GM21825 (cell line): ENCODE data around the gene TMEM132D.
"Not testable (repeated sequence)": the region's sequence is repeated elsewhere in the genome, so short reads cannot be mapped to it uniquely, and the experiment has no call there.

ENCODE experiments used
- ATAC-seq: cut with Tn5 transposase; IDR thresholded peaks from one replicate; pipeline ENCODE4 v1.9.1; 2021; ENCODE audit warnings: mild to moderate bottlenecking, moderate library complexity; ENCODE audit not compliant: unreplicated experiment

Gene TMEM132D

DNA sequence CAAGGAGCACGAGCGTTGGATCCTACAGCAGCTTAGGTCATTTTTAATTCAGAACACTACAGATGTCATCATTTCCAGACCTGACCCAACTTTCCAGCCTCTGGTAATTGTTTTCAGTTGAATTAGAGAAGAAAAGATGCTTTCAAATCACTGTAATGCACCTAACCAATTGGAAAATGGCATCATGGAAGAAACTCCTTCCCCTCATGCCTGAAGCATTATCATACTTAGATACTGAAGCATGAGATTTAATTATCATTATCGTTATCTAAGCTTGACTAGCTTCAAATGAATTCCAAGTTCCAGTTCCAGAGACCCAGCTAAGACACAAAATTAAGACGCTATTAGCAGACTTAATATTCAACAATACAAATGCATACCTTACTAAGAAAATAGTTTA, 299.3 kb downstream of the TMEM132D start:
- no peak for ATAC-seq

DNA sequence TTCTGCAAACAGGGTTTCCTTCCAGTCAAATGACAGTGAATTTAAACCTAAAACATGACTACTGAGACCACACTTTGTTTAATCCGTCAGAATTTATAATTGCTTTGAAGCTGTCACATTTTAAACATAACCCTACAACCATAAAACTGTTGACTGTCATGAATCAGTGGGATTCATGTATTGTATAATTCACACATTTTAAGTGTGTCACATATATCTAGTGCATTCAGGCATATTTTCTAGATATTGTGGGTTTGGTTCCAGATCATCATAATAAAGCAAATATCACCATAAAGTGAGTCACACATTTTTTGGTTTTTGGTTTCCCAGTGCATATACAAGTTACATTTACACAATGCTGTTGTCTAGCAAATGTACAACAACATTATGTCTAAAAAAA, 304.4 kb downstream of the TMEM132D start:
- ATAC-seq, result no peak

DNA sequence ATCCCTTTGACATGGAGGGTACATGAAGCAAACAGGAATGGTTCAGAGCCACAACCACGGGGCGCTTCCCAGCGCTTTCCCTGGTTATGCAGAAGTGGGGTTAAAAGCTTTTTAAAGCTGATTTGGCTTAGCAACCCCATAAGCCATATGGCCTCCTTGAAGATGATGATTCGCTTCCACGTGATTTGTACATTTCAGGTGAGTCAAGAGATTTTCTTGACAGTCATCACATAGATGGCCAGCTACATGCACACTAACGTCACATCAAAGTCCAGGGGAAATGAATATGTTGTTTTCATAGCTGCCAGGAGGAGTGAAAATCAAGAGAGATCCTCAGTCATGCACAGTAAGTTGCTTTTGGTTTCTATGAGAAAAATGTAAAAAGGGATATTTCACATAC, 309.7 kb downstream of the TMEM132D start:
- ATAC-seq, result no peak

DNA sequence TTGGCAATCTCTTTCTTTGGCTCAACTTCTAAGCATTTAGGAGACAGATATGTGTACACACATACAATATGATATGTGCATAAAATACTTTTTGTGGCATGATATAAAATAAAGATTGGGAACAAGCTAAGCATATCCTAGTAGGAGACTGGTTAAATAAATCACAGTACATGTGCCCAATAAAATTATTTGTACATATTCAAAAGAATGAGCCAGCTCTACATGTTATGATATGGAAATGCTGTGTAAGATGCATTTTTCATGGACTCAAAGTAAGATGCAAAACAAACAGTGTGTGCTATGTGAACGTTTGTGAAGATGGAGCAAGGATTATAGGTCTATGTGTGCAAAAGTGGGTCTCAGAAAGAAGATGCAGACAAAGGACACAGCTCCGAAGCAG, 311.4 kb downstream of the TMEM132D start:
- ATAC-seq, result no peak

DNA sequence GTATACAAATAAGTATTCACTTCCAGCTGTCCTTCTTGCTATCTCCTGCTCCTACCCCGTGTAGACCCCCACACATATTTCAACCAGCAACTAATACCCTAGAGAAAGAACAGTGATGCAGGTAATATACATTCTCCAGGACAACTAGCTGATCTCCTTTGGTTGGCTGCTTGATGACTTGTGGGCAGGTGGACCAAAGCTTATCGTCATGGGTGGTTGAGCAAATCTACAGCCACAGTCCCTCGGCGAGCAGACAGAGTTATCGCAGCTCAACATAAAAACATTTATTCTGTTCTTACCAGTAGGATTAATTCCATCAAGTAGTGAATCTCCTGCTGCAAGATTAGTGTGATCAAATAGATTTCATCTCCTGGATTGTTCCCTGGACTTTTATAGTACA, 314.3 kb downstream of the TMEM132D start:
- ATAC-seq, result no peak

DNA sequence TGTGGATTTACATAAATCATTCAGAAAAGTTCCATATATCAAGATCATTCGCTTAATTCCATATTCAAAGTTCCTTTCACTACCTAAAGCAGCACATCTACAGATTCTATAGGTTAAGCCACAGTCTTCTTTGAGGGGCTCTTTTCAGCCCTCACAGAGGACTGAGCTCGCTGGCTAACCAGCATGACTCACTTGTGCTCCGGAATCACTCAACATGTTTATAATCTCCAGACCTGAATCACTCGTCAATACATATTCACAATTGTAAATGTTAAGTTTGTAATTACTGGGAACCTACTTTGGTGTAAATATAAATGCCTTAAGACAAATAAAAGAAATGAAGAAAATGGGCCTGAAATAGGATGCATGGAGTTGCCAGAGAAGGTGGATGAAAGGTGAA, 315.7 kb downstream of the TMEM132D start:
- ATAC-seq, result no peak

DNA sequence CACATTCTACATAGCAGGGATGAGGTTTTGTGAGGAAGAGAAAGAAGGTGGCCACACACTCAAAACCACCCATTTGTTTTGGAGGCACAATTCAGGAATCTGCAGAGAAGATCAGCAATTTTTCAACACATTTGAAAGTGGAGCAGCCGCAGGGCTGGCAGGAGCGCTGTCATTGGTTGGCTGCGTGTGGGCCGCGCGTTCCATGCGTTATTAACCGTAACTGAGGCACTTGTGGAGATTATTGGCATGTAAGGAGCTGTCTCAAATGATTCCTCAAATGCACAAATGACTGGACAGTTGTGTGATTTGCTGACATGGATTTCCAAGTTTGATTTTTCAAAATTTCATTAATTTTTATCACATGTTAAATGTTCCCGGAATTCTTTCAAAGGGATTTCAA, 318.5 kb downstream of the TMEM132D start:
- ATAC-seq, result no peak

DNA sequence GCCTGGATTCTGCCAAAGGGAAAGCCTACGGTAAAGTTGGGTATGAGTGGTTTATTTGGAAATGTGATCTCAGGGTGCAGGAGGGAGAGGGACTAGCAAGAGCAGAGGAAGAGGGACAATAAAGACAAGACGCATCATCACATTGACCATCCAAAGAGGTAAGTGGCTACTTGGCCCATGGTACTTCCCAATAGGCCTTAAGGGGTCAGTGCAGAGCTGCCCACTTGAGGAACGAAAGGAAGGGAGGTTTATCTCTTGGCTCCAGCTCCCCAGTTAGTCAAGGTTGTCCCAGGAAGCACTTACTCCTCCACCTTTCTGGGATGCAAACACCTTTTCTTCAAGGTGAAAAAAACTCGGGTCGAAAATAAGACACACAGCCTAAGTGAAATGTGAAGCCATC, 323.9 kb downstream of the TMEM132D start:
- ATAC-seq, result no peak

DNA sequence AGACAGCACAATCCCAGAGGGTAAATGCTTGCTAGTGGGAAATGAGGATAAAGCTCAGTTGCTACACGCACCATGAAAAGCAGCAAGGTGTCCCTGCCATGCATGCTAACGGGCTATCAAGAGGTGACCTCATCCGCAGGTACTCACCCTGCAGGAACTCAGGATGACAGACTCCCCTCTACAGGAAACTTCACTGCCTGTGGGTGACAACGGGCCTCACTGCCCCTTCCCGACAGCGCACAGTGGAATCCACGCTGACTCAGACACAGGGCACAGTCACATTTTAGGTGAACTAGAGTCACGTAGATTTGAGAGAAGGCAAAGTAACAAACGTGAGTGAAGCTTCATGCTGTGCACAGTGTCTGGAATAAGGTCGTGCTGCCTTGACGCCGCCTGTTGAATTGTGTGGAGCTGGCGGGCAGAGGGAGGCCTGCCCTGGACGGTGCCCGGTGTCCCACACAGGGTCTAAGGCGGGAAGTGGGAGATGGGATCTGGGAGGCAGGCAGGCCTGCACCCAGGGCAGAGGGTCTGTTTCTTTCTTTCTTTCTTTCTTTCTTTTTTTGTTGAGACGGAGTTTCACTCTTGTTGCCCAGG, 331.8 kb downstream of the TMEM132D start:
- ATAC-seq, result no peak

DNA sequence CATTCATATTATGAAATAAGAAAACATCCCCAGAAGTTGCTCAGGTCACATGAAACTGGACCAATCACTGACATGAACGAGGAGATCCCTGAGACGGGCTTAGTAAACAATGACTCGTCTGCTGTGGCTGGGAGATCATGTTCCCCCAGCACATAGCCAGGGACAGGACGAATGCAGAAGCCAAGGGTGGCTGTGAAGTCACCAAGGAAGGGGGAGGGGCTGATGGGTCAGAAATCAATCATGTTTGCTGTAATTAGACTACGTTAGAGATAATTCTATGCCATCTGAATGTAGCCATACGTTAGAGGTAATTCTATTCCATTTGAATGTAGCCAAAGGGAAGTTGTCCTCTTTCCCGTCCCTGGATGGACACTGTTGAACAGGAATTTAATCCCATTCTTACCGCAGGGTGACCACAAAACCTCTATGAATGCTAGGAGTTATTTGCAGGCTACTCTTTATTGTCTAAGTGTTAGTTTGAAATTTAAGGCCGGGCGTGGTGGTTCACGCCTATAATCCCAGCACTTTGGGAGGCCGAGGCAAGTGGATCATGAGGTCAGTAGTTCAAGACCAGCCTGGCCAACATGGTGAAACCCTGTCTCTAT, 332.9 kb downstream of the TMEM132D start:
- ATAC-seq, result no peak

DNA sequence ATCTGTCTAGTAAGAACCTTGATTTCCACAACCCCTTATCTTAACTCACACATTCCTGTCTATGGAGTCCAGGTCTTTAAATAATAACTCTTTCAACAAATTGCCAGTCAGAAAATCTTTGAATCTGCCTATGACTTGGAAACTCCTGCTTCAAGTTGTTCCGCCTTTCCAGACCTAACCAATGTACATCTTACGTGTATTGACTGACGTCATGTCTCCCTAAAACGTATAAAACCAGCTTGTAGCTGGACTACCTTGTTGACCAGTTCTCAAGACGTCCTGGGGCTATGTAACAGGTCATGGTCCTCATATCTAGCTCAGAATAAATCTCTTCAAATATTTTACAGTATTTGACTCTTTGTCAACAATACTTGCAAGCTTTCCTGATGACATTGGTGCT, 337.0 kb downstream of the TMEM132D start:
- no peak for ATAC-seq

DNA sequence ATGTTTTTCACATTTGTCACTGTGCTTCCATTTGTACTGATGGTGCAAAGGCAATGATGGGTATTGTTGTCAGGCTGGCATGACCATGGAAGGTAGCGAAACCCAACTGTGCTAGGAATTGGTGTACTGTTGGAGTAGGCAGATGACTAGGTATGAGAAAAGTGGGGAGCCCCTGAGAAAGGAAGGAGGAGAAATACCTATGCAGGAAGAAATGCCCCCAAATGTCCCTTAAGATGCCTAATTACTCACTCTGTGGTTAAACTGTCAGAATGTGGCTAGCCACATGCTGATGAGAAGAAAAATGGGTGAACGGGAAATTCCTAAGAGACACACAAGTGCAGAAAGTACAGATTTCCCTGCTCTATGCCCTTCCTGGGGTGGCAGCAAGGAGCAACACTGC, 339.1 kb downstream of the TMEM132D start:
- ATAC-seq, result no peak

DNA sequence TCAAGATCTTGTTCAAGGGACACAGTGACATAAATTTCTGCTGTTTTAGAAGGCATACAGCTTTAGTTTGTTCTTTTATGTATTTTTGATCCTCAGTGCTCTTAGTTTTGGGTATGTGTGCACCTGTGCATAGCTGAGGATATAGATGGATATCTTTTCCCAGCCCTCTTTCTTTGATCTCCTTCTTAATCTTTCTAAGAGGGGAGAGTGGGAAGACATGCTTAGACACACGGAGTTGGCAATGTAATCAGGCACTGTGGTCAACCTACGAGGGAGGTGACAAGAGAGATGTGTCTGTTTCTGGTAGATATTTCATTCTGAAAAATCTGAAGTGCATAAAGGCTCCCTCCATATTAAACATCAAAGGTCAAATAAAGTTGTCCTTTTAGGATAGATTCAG, 340.6 kb downstream of the TMEM132D start:
- no peak for ATAC-seq

DNA sequence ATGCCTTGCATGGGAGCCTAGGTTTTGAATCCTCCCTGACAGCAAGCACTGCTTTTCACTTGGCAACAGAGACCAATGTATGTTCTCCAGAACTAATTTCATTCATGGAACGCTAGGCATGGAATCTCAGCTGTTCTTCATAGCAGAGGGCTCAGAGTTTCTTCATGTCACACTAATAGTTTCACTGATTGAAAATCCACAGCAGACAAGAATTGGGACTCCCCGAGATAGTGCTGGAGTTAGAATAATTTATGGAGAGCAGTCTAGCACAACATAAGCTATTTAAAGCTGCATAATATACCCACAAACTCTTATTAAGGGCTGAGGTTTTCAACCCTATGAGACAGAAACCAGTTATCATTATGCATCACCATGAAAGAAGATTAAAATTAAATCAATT, 342.5 kb downstream of the TMEM132D start:
- no peak for ATAC-seq

DNA sequence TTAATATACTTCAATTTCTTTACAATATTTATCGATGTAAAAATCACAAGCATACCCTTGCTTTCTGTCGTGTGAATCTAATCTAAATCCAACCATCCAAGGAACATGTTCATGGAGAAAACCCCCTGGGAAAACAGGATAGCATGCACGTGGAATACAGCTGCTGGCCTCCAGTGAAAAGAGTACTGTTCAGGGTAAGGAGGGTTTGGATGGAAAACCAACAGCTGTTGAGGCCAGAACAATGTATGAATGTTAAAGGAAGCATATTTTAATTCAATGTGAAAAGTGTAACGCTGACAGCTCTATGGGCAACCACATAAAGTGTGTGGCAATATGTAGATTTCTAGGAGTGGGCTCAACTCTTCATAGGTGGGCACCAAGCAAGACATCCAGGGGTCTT, 344.0 kb downstream of the TMEM132D start:
- ATAC-seq, result no peak

DNA sequence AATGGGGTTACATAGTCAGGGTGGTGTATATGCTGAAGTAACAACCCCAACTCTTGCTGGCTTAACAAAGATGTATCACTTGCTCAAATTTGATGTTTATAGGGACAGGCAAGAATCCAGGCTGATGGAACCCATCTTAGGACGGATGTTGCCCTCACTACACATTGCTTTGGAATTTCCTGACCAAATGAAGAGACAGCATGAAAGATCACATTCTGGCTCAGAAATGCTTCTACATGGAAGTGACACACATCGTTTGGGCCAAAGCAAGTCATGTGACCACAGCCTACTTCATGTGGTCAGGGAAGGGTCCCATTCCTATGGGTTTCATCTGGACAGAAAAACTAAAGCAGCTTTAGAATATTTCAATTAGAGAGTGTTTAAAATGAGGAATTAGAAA, 345.8 kb downstream of the TMEM132D start:
- no peak for ATAC-seq

DNA sequence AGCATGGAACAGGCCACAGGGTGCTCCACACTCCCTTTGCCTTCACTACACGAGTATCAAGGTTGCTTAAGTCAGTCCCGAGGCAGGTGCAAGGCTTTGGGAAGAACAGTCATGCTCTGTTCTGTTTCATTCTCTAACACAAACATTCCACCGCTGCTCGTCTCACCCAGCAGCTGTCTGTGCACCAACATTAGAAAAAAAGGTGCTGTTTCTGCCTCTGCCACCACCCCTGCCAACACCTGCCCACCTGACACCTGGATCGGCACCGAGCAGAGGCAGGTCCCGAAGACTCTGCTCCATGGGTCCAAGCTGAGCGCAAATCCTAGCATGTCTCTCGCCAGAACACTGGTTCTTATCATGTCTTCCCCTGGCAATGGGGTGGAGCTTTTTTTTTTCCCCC, 347.7 kb downstream of the TMEM132D start:
- ATAC-seq, result no peak

DNA sequence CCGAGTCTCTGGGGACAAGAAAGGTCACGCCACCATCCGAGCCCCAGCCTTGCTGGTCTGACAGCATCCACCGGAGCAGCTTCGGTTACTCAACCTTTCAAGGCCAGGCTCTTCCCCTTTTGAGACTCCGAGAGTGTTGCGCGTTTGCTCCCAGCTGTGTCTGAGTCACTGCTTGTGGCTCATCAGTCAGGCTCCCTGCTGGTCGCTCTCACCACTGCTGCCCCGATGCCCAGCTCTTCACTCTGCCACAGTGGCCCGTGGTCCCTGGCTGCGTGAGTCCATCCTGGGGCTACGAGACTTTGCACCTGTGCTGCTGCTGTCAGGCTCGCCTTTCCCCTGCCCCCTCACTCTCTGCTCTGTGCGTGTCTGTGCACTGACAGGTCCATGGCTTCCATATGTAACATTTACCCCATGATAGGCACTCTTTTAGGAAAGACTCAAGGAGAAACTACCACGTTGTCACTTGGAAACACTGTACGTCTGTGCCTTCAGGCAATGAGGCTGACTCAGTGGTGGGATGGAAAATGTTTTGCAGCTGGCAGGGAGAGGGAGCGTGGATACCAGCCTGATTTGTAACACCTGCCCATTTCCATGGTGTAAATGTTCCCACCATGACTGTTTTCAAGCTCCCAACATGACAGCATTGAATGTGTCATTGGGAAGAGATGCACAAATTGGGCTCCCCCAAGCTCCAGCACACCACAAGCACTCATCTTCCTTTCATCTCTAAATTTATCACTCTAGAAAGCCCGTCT, 350.7 kb downstream of the TMEM132D start:
- no peak for ATAC-seq

DNA sequence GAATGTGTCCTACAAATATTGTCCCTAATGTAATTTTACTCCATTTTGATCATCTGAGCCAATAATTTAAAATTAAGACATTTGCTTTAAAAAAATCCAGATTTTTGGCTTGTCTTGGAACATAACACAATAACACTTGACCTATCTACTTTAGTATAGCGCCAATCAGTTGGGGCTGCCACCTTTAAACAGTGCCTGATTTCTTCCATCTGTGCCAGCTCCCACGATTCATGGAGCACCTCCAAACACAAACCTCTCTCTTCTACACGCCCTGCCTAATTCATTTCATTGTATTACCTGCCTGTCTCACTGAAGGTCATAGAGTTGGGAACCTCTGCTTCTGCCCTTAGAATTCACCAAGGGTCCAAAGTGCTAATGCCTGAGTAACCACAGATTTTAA, 352.4 kb downstream of the TMEM132D start:
- ATAC-seq, result no peak

DNA sequence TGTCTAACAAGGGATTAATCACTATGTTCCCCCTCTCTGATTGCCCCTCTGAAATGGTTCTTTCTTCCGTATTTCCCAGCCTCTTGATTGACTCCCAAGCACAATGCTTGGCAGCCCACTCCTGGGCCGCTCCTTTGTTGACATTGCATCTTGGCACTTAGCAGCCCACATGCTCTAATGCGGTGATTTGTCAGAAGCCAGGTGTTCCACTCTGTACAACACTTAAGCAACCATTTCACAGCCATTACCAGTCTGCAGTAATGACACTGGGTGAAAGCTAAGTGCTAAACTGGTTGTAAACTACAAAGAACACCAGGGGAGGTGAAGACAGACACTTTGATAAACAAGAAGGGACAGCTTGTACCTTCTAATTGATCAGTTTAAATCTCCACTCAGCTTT, 353.5 kb downstream of the TMEM132D start:
- ATAC-seq, result no peak

DNA sequence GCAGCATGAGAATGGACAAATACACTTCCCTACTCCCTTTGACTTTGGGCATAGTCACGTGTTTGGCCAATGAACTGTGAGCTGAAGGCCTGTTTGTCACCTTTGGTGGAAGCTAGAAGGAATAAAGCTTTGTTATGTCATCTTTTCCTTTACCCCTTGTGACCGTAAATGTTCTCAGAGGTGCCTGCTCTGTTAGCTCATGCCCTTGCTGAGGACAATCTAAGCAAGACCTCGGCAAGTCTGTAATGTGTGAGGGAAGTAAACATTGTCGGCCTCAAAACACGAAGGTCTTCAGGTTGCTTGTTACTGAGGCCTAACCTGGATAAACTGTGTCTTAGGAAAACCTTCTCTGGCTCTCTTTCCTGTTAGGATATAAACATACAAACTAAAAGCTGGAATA, 354.2 kb downstream of the TMEM132D start:
- no peak for ATAC-seq

DNA sequence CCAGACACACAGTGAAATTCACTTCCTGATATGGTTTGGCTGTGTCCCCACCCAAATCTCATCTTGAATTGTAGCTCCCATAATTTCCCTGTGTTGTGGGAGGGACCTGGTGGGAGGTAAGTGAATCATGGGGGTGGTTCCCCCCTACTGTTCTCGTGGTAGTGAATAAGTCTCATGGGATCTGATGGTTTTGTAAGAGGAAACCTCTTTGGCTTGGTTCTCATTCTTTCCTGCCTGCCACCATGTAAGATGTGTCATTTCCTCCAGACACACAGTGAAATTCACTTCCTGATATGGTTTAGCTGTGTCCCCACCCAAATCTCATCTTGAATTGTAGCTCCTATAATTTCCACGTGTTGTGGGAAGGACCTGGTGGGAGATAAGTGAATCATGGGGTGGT, 354.8 kb downstream of the TMEM132D start:
- not testable (repeated sequence) for ATAC-seq

DNA sequence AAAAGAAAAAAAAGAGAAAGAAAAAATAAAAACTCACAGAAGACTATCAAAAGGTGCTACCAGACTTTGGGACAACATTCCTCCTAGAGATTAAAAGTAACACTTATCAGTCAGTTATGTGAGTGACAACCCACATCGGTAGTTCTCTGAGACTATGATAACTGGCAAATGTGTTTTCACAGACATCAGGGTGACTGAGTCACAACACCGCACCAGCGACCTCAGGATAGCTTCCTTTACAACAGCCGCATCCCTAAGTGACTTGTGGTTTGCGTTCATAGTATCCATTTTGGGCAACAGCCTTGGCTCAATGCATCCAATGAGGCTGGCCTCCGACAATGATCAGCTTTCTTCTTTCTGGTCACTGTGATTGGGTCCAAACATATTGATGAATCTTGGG, 359.1 kb downstream of the TMEM132D start:
- no peak for ATAC-seq
